Breast epithelium (tissue), 3 donors: ENCODE data around the gene SPON1.

Source experiments
- CTCF ChIP-seq, 3 donors: fragments of 450-650 bp; IDR thresholded peaks; one replicate each; pipeline ENCODE4 v1.5.1; 2016 to 2017; ENCODE audit warnings: antibody characterized with exemption in 3 of 3, mild to moderate bottlenecking in 3 of 3, moderate library complexity in 3 of 3
- POLR2AphosphoS5 ChIP-seq, 3 donors: sonication (generic); formaldehyde crosslinking; IDR thresholded peaks; one replicate each; pipeline ENCODE4 v1.6.1; 2017; ENCODE audit warnings: antibody characterized with exemption in 3 of 3

- TF ChIP-seq CTCF (IDR thresholded peaks at IDR 0.05) (no peak), POLR2AphosphoS5 (IDR thresholded peaks at IDR 0.05) (no peak)
Measured at GRCh38 chr11:13923716-13924650, 38.5 kb upstream of the SPON1 start.
